Mesothelial cell of epicardium (in vitro differentiated cells): ENCODE measurements around the gene ZNF366. TPM values are rescaled to one million over a fixed set of nuclear protein-coding genes. Genes with fewer than 3 reads are reported as not detected.
"Not testable (repeated sequence)": the region's sequence is repeated elsewhere in the genome, so short reads cannot be mapped to it uniquely, and the experiment has no call there.

Experiments
- DNase-seq, 2 experiments: peaks; one replicate each; pipeline ENCODE4 v3.0.0; 2021; ENCODE audit warnings: low spot score in 2 of 2; ENCODE audit not compliant: unreplicated experiment in 2 of 2
- H3K27ac Mint-ChIP-seq: 2 replicates; pipeline ENCODE4 v1.8.0; 2021; ENCODE audit warnings: mixed read lengths
- H3K27me3 Mint-ChIP-seq: 2 replicates; pipeline ENCODE4 v1.8.0; 2021; ENCODE audit warnings: low read depth, mixed read lengths
- H3K36me3 Mint-ChIP-seq: 2 replicates; pipeline ENCODE4 v1.8.0; 2021; ENCODE audit warnings: mixed read lengths
- H3K4me1 Mint-ChIP-seq: 2 replicates; pipeline ENCODE4 v1.8.0; 2021; ENCODE audit warnings: mixed read lengths
- H3K4me3 Mint-ChIP-seq: 2 replicates; pipeline ENCODE4 v1.8.0; 2021; ENCODE audit warnings: mild to moderate bottlenecking, moderate library complexity, mixed read lengths
- H3K9me3 Mint-ChIP-seq: 2 replicates; pipeline ENCODE4 v1.8.0; 2021; ENCODE audit warnings: mixed read lengths
- total RNA-seq: library from RNA; stranded (reverse); gene quantifications from 3 replicates; pipeline ENCODE4 v1.2.1, GENCODE V29; 2021
- TF ChIP-seq, protein P1 (sequence below): fragments of 200-600 bp; sonication (generic); IDR thresholded peaks from one replicate; pipeline ENCODE4 v1.5.0; 2021; ENCODE audit warnings: antibody characterized with exemption; ENCODE audit not compliant: unreplicated experiment

ZNF366 gene
- total RNA-seq, 1 donor from 2014 or later: not detected

DNA sequence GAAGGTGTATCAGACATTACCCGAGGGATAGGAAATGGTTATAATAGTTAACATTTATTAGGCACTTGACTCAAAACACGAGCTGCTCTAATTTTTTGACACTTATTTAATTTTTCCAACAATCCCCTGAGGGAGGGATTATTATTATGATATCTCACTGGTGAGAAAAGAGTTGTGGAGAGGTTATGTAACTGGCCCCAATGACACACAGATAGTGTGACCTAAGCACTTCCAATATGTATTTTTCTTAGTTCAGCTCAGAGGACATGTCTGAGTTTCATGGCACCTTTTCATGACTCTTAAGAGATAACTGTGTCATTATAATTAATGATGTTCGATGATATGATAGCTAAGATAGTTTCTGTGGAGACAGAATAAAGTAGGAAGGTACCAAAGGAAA is 100.1 kb downstream of the ZNF366 start:
- Mint-ChIP-seq H3K27me3 (no peaks in the 10 kb centered on the region), H3K36me3 (peaks cover 4% of the 10 kb centered on the region), H3K4me3 (no peak overlapping the region), H3K9me3 (peaks cover 14% of the 10 kb centered on the region), H3K4me1 (peaks cover 6% of the 10 kb centered on the region), H3K27ac (no peak overlapping the region)
- no peak for DNase-seq
- TF ChIP-seq, protein P1, sequence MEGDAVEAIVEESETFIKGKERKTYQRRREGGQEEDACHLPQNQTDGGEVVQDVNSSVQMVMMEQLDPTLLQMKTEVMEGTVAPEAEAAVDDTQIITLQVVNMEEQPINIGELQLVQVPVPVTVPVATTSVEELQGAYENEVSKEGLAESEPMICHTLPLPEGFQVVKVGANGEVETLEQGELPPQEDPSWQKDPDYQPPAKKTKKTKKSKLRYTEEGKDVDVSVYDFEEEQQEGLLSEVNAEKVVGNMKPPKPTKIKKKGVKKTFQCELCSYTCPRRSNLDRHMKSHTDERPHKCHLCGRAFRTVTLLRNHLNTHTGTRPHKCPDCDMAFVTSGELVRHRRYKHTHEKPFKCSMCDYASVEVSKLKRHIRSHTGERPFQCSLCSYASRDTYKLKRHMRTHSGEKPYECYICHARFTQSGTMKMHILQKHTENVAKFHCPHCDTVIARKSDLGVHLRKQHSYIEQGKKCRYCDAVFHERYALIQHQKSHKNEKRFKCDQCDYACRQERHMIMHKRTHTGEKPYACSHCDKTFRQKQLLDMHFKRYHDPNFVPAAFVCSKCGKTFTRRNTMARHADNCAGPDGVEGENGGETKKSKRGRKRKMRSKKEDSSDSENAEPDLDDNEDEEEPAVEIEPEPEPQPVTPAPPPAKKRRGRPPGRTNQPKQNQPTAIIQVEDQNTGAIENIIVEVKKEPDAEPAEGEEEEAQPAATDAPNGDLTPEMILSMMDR: no peak

DNA sequence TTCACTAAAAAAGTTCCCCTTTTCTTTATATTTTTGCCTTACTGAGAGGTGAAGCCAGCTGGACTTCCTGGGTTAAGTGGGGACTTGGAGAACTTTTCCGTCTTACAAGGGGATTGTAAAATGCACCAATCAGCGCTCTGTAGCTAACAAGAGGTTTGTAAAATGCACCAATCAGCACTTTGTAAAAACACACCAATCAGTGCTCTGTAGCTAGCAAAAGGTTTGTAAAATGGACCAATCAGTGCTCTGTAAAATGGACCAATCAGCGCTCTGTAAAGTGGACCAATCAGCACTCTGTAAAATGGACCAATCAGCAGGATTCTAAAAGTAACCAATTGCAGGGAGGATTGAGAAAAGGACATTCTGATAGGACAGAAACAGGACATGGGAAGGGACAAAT is 102.4 kb downstream of the ZNF366 start:
- Mint-ChIP-seq H3K36me3 (peaks cover 12% of the 10 kb centered on the region), H3K9me3 (peaks cover 32% of the 10 kb centered on the region)
- not testable (repeated sequence) for DNase-seq, H3K4me3 Mint-ChIP-seq, H3K27me3 Mint-ChIP-seq, H3K27ac Mint-ChIP-seq, H3K4me1 Mint-ChIP-seq

DNA sequence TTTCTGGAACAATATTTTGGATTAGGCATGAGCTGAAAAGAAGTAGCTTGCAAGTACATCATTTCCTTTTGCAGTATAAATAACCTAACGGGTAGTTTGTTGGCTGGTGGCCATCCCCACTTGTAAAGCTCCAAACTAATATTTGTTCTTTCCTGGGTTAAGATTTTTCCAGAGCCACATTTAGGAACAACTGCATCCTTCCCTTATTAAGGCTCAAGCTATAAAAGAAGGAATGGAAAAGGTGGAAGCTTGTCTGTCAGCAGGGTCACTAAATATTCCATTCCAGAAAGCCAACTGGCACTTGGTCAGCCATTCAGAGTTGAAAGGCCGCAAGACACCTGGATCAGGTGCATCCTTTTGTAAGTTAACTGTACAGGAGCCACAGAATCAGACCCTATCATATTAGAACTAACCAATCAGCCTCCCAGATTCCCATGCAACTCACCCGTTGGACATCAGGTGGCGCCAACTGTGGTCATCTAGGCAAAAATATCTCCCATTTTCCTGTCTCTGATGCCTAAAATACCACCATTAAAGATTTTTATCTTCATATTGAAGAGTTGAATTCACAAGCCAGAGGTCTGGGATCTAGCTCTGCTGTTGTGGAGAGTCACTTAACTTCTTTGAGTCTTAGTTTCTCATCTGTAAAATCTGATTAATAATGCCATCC is 104.1 kb downstream of the ZNF366 start:
- no peak overlapping the region for H3K27ac Mint-ChIP-seq
- H3K36me3 Mint-ChIP-seq: peaks cover 12% of the 10 kb centered on the region
- TF ChIP-seq, protein P1: no peak
- H3K27me3 Mint-ChIP-seq: peaks cover 2% of the 10 kb centered on the region
- H3K4me1 Mint-ChIP-seq: no peaks in the 10 kb centered on the region
- H3K9me3 Mint-ChIP-seq: peaks cover 36% of the 10 kb centered on the region
- no peak for DNase-seq
- H3K4me3 Mint-ChIP-seq: no peak overlapping the region

DNA sequence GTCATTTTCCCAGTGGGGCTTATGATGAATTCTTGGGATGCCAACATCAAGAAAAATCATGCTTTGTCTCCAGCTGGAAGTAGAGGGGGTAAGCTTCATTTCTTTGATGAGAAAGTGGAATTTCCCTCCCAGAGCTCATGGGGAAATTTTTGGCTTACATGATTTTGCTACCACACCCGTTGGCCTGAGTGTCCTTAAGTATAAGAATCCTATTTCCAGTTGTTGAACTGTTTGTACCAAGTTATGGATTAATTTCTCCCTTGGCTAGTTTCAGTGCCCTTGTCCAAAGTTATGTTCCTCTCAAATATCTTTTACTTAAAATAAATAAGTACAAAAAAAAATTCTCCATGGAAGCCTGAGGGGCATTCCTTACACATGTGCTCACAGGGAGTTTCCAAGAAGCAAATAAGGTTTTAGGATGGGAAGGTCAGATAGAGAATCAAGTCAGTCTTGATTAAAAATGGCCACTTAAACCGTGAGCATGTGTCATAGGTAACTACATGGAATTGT is 104.8 kb downstream of the ZNF366 start:
- H3K4me3 Mint-ChIP-seq: no peak overlapping the region
- H3K36me3 Mint-ChIP-seq: peaks cover 12% of the 10 kb centered on the region
- TF ChIP-seq, protein P1: no peak
- no peak overlapping the region for H3K27ac Mint-ChIP-seq
- no peak for DNase-seq
- H3K9me3 Mint-ChIP-seq: peaks cover 36% of the 10 kb centered on the region
- peaks cover 5% of the 10 kb centered on the region for H3K27me3 Mint-ChIP-seq
- H3K4me1 Mint-ChIP-seq: peaks cover 3% of the 10 kb centered on the region

DNA sequence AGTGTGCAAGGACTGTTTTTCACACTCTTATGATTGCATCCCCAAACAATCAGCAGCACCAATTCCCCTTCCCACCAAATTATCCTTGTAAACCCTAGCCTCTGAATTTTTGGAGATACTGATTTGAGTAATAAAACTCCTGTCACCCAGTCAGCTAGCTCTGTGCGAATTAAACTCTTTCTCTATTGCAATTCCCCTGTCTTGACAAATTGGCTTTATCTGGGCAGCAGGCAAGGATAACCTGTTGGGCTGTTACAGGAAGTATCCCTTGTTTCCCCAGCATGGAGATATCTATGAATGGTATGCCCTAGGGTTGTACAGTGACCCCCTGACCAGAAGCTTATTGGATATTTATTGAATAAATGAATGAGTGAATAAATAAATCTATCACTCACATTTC is 106.3 kb downstream of the ZNF366 start:
- Mint-ChIP-seq H3K4me3 (no peak overlapping the region), H3K36me3 (peaks cover 12% of the 10 kb centered on the region), H3K9me3 (peaks cover 36% of the 10 kb centered on the region), H3K4me1 (peaks cover 3% of the 10 kb centered on the region), H3K27ac (no peak overlapping the region), H3K27me3 (peaks cover 5% of the 10 kb centered on the region)
- no peak for DNase-seq
- TF ChIP-seq, protein P1: no peak

DNA sequence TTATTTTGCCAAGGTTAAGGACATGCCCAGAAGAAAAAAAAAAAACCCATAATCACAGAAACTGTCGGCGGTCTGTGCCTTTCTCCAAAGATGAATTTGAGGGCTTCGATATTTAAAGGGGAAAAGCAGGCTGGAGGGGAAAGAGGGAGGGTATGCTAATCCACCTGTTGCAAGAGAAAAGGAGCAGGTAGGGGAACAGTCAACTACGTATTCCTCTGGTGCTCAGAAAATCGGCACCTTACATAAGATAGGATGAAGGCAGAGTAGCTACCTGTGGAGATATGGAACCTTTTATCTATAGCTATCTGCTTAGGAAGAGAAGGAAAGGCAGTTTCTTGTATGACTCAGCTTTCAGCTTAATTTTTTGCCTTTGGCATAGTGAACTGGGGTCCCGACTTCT is 109.4 kb downstream of the ZNF366 start:
- H3K4me3 Mint-ChIP-seq: no peak overlapping the region

More for the DNA sequence above, 109.4 kb downstream of the ZNF366 start:
- peaks cover 5% of the 10 kb centered on the region for H3K27me3 Mint-ChIP-seq
- H3K36me3 Mint-ChIP-seq: peaks cover 11% of the 10 kb centered on the region
- TF ChIP-seq, protein P1: no peak
- H3K4me1 Mint-ChIP-seq: peaks cover 17% of the 10 kb centered on the region
- no peak for DNase-seq
- peaks cover 25% of the 10 kb centered on the region for H3K9me3 Mint-ChIP-seq
- H3K27ac Mint-ChIP-seq: no peak overlapping the region
